Measurements from ENCODE around the gene NHSL1. TPM values are rescaled to one million over a fixed set of nuclear protein-coding genes. Genes with fewer than 3 reads are reported as not detected.

NHSL1 gene
- total RNA-seq, 1 donor from 2014 or later = 33.5 TPM

GRCh38 chr6:138503881-138504680 is 4.8 kb upstream of the NHSL1 start:
- Mint-ChIP-seq H3K36me3 (ENCODE audit: low read depth, unreplicated experiment) (peaks cover 3% of the 10 kb centered on the region), H3K4me1 (ENCODE audit: low read depth, unreplicated experiment) (peaks cover 23% of the 10 kb centered on the region), H3K27ac (ENCODE audit: unreplicated experiment) (no peak overlapping the region), H3K27me3 (ENCODE audit: low read depth, unreplicated experiment) (no peaks in the 10 kb centered on the region), H3K4me3 (ENCODE audit: unreplicated experiment) (no peak overlapping the region), H3K9me3 (ENCODE audit: unreplicated experiment) (no peaks in the 10 kb centered on the region)
- FAIRE-seq (no peak), DNase-seq (ENCODE audit: low read depth) (no peak)
- H3K9ac ChIP-seq (ENCODE audit: low read length) = no peak overlapping the region
- peaks cover 34% of the 10 kb centered on the region for H4K20me1 ChIP-seq (ENCODE audit: insufficient read depth, low read length)
- no peaks in the 10 kb centered on the region for H3K36me3 ChIP-seq (ENCODE audit: insufficient read depth, low read length)
- H3K4me2 ChIP-seq (ENCODE audit: low read length) = no peak overlapping the region
- peaks cover 7% of the 10 kb centered on the region for H3K4me1 ChIP-seq (ENCODE audit: insufficient read depth, low read length)
- peaks cover 17% of the 10 kb centered on the region for H3K79me2 ChIP-seq (ENCODE audit: insufficient read depth, low read length)
- no peaks in the 10 kb centered on the region for H3K9me3 ChIP-seq (ENCODE audit: insufficient read depth, low read depth, low read length)
- no peak overlapping the region for H3K27ac ChIP-seq (ENCODE audit: low read depth, low read length)
- H3K27me3 ChIP-seq (ENCODE audit: insufficient read depth, low read length) = no peaks in the 10 kb centered on the region
- no peak for TF ChIP-seq EZH2 (IDR thresholded peaks at IDR 0.05; ENCODE audit: insufficient read depth, low read length)
- TF ChIP-seq, protein P1, sequence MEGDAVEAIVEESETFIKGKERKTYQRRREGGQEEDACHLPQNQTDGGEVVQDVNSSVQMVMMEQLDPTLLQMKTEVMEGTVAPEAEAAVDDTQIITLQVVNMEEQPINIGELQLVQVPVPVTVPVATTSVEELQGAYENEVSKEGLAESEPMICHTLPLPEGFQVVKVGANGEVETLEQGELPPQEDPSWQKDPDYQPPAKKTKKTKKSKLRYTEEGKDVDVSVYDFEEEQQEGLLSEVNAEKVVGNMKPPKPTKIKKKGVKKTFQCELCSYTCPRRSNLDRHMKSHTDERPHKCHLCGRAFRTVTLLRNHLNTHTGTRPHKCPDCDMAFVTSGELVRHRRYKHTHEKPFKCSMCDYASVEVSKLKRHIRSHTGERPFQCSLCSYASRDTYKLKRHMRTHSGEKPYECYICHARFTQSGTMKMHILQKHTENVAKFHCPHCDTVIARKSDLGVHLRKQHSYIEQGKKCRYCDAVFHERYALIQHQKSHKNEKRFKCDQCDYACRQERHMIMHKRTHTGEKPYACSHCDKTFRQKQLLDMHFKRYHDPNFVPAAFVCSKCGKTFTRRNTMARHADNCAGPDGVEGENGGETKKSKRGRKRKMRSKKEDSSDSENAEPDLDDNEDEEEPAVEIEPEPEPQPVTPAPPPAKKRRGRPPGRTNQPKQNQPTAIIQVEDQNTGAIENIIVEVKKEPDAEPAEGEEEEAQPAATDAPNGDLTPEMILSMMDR (IDR thresholded peaks at IDR 0.05; ENCODE audit: insufficient read depth, low read depth, low read length) = no peak
- no peak overlapping the region for H3K4me3 ChIP-seq (ENCODE audit: insufficient read depth, low read depth, low read length)
- no peak overlapping the region for H2AFZ ChIP-seq (ENCODE audit: low read depth, low read length)

- TF ChIP-seq EZH2 (IDR thresholded peaks at IDR 0.05; ENCODE audit: insufficient read depth, low read length) = no peak
- H3K4me3 Mint-ChIP-seq (ENCODE audit: unreplicated experiment) = no peak overlapping the region
- no peak overlapping the region for H2AFZ ChIP-seq (ENCODE audit: low read depth, low read length)
- H3K27ac ChIP-seq (ENCODE audit: low read depth, low read length) = no peak overlapping the region
- no peaks in the 10 kb centered on the region for H3K27me3 Mint-ChIP-seq (ENCODE audit: low read depth, unreplicated experiment)
- H3K4me1 ChIP-seq (ENCODE audit: insufficient read depth, low read length) = peaks cover 12% of the 10 kb centered on the region
- DNase-seq (ENCODE audit: low read depth) = no peak
- H3K27ac Mint-ChIP-seq (ENCODE audit: unreplicated experiment) = no peak overlapping the region
- no peaks in the 10 kb centered on the region for H3K9me3 ChIP-seq (ENCODE audit: insufficient read depth, low read depth, low read length)
- no peaks in the 10 kb centered on the region for H3K27me3 ChIP-seq (ENCODE audit: insufficient read depth, low read length)
- H3K4me3 ChIP-seq (ENCODE audit: insufficient read depth, low read depth, low read length) = no peak overlapping the region
- no peak for FAIRE-seq
- H4K20me1 ChIP-seq (ENCODE audit: insufficient read depth, low read length) = peaks cover 26% of the 10 kb centered on the region
- peaks cover 19% of the 10 kb centered on the region for H3K79me2 ChIP-seq (ENCODE audit: insufficient read depth, low read length)
- H3K4me1 Mint-ChIP-seq (ENCODE audit: low read depth, unreplicated experiment) = peaks cover 34% of the 10 kb centered on the region
- H3K4me2 ChIP-seq (ENCODE audit: low read length) = no peak overlapping the region
- H3K9ac ChIP-seq (ENCODE audit: low read length) = no peak overlapping the region
- H3K36me3 Mint-ChIP-seq (ENCODE audit: low read depth, unreplicated experiment) = peaks cover 3% of the 10 kb centered on the region
- H3K36me3 ChIP-seq (ENCODE audit: insufficient read depth, low read length) = no peaks in the 10 kb centered on the region
- H3K9me3 Mint-ChIP-seq (ENCODE audit: unreplicated experiment) = no peaks in the 10 kb centered on the region
These were observed 3.3 kb upstream of the NHSL1 start for GRCh38 chr6:138502546-138502945.

- DNase-seq (ENCODE audit: low read depth) (peak; percentile 66), FAIRE-seq (no peak)
- peaks cover 33% of the 10 kb centered on the region for H4K20me1 ChIP-seq (ENCODE audit: insufficient read depth, low read length)
- H3K4me3 ChIP-seq (ENCODE audit: insufficient read depth, low read depth, low read length) = no peak overlapping the region
- no peaks in the 10 kb centered on the region for H3K27me3 Mint-ChIP-seq (ENCODE audit: low read depth, unreplicated experiment)
- H3K27me3 ChIP-seq (ENCODE audit: insufficient read depth, low read length) = no peaks in the 10 kb centered on the region
- no peak overlapping the region for H3K27ac Mint-ChIP-seq (ENCODE audit: unreplicated experiment)
- no peaks in the 10 kb centered on the region for H3K9me3 Mint-ChIP-seq (ENCODE audit: unreplicated experiment)
- no peak overlapping the region for H3K4me3 Mint-ChIP-seq (ENCODE audit: unreplicated experiment)
- no peak overlapping the region for H2AFZ ChIP-seq (ENCODE audit: low read depth, low read length)
- no peak overlapping the region for H3K4me2 ChIP-seq (ENCODE audit: low read length)
- no peak overlapping the region for H3K9ac ChIP-seq (ENCODE audit: low read length)
- H3K36me3 ChIP-seq (ENCODE audit: insufficient read depth, low read length) = no peaks in the 10 kb centered on the region
- H3K4me1 Mint-ChIP-seq (ENCODE audit: low read depth, unreplicated experiment) = peaks cover 34% of the 10 kb centered on the region
- no peak for TF ChIP-seq EZH2 (IDR thresholded peaks at IDR 0.05; ENCODE audit: insufficient read depth, low read length)
- TF ChIP-seq, protein P1 (IDR thresholded peaks at IDR 0.05; ENCODE audit: insufficient read depth, low read depth, low read length) = no peak
- H3K36me3 Mint-ChIP-seq (ENCODE audit: low read depth, unreplicated experiment) = peaks cover 3% of the 10 kb centered on the region
- peaks cover 12% of the 10 kb centered on the region for H3K4me1 ChIP-seq (ENCODE audit: insufficient read depth, low read length)
- no peaks in the 10 kb centered on the region for H3K9me3 ChIP-seq (ENCODE audit: insufficient read depth, low read depth, low read length)
- no peak overlapping the region for H3K27ac ChIP-seq (ENCODE audit: low read depth, low read length)
- H3K79me2 ChIP-seq (ENCODE audit: insufficient read depth, low read length) = peaks cover 35% of the 10 kb centered on the region
These were observed 1.7 kb upstream of the NHSL1 start for GRCh38 chr6:138500867-138501446.

All from astrocyte (in vitro differentiated cells and primary cell).